GM18870 (cell line): ENCODE measurements around the gene HEPH.
"Not testable (repeated sequence)": the region's sequence is repeated elsewhere in the genome, so short reads cannot be mapped to it uniquely, and the experiment has no call there.

Source experiments
- ATAC-seq: cut with Tn5 transposase; IDR thresholded peaks from one replicate; pipeline ENCODE4 v1.9.1; 2021; ENCODE audit warnings: moderate library complexity; ENCODE audit not compliant: unreplicated experiment

HEPH gene

GRCh38 chrX:66163849-66164411 is at the start of gene HEPH:
HEPH (plus strand) TSS chrX:66164247; CDS start chrX:66170571, 6,324 bp downstream.
- ATAC-seq = no peak

GRCh38 chrX:66118722-66119121 is 45.3 kb upstream of the HEPH start:
- ATAC-seq = not testable (repeated sequence)

- ATAC-seq = not testable (repeated sequence)
Measured at GRCh38 chrX:66121354-66121753, 42.7 kb upstream of the HEPH start.

GRCh38 chrX:66126662-66127061 is 37.4 kb upstream of the HEPH start:
- no peak for ATAC-seq

GRCh38 chrX:66130469-66130868 is 33.6 kb upstream of the HEPH start:
- peak; percentile 48 for ATAC-seq

GRCh38 chrX:66135284-66135683 is 28.8 kb upstream of the HEPH start:
- ATAC-seq = not testable (repeated sequence)

- no peak for ATAC-seq
Measured at GRCh38 chrX:66142351-66142750, 21.7 kb upstream of the HEPH start.

- no peak for ATAC-seq
Measured at GRCh38 chrX:66144258-66144657, 19.8 kb upstream of the HEPH start.

GRCh38 chrX:66149519-66149918 is 14.5 kb upstream of the HEPH start:
- no peak for ATAC-seq

- ATAC-seq = no peak
Measured at GRCh38 chrX:66150163-66150562, 13.9 kb upstream of the HEPH start.

GRCh38 chrX:66162331-66162822 is 1.7 kb upstream of the HEPH start:
- no peak for ATAC-seq

GRCh38 chrX:66163447-66163846 is 600 bp upstream of the HEPH start:
- no peak for ATAC-seq

GRCh38 chrX:66164470-66164869 is 423 bp downstream of the HEPH start:
- ATAC-seq = no peak

GRCh38 chrX:66164931-66165330 is 884 bp downstream of the HEPH start:
- ATAC-seq = no peak

- no peak for ATAC-seq
Measured at GRCh38 chrX:66166671-66167070, 2.6 kb downstream of the HEPH start.

GRCh38 chrX:66167431-66167830 is 3.4 kb downstream of the HEPH start:
- ATAC-seq = no peak

GRCh38 chrX:66176134-66176533 is 12.1 kb downstream of the HEPH start:
- no peak for ATAC-seq

GRCh38 chrX:66191563-66191962 is 27.5 kb downstream of the HEPH start:
- no peak for ATAC-seq

GRCh38 chrX:66193821-66194220 is 29.8 kb downstream of the HEPH start:
- no peak for ATAC-seq

GRCh38 chrX:66200050-66200664 is 36.1 kb downstream of the HEPH start:
- ATAC-seq = peak; percentile 72

GRCh38 chrX:66200855-66201795 is 37.1 kb downstream of the HEPH start:
- no peak for ATAC-seq

GRCh38 chrX:66203114-66203513 is 39.1 kb downstream of the HEPH start:
- ATAC-seq = peak; percentile 40
